Gastroesophageal sphincter (tissue), 3 donors: ENCODE measurements around the gene PPM1L.

Experiments used
- CTCF ChIP-seq, 4 experiments: fragments of 200-600 bp in 2 of 4; fragments of 450-650 bp in 2 of 4; sonication (generic) in 1 of 4; IDR thresholded peaks; one replicate each; pipeline ENCODE4 v1.5.1; 2017 to 2019; ENCODE audit warnings: antibody characterized with exemption in 4 of 4, mild to moderate bottlenecking in 2 of 4, moderate library complexity in 2 of 4
- EP300 ChIP-seq: sonication (generic); formaldehyde crosslinking; IDR thresholded peaks from one replicate; pipeline ENCODE4 v1.6.1; 2017; ENCODE audit warnings: antibody characterized with exemption, mild to moderate bottlenecking
- POLR2A ChIP-seq, 2 donors: fragments of 450-650 bp; IDR thresholded peaks; one replicate each; pipeline ENCODE4 v1.6.1; 2017; ENCODE audit warnings: antibody characterized with exemption in 2 of 2, mild to moderate bottlenecking in 2 of 2, moderate library complexity in 1 of 2
- POLR2AphosphoS5 ChIP-seq: sonication (generic); formaldehyde crosslinking; IDR thresholded peaks from one replicate; pipeline ENCODE4 v1.6.1; 2017; ENCODE audit warnings: antibody characterized with exemption

- TF ChIP-seq EP300 = no peak
- TF ChIP-seq CTCF (IDR thresholded peaks at IDR 0.05) = no peak
- TF ChIP-seq POLR2A (IDR thresholded peaks at IDR 0.05) = no peak
- no peak for TF ChIP-seq POLR2AphosphoS5
Measured at GRCh38 chr3:161054860-161055604, 299.0 kb downstream of the PPM1L start.
